Activated T-helper 17 cell treated with anti-CD3 and anti-CD28 coated beads, Interleukin-2, amount 50 U/mL, for 72 hours (primary cell): ENCODE data around the gene PUS3. TPM values are rescaled to one million over a fixed set of nuclear protein-coding genes. Genes with fewer than 3 reads are reported as not detected.
"Not testable (repeated sequence)": the region's sequence is repeated elsewhere in the genome, so short reads cannot be mapped to it uniquely, and the experiment has no call there.

Experiments
- ATAC-seq: fragments of 150-1000 bp; cut with Tn5 transposase; replicated peaks from 2 replicates; pipeline ENCODE4 v1.10.0; 2021; ENCODE audit warnings: mild to moderate bottlenecking, moderate library complexity
- H3K27ac Mint-ChIP-seq: one replicate; pipeline ENCODE4 v1.8.0; 2022; ENCODE audit warnings: mixed read lengths
- H3K27me3 Mint-ChIP-seq: one replicate; pipeline ENCODE4 v1.8.0; 2022; ENCODE audit warnings: mixed read lengths
- H3K36me3 Mint-ChIP-seq: one replicate; pipeline ENCODE4 v1.8.0; 2022; ENCODE audit warnings: low read depth, mild to moderate bottlenecking, mixed read lengths
- H3K4me1 Mint-ChIP-seq: one replicate; pipeline ENCODE4 v1.8.0; 2022; ENCODE audit warnings: mixed read lengths
- H3K4me3 Mint-ChIP-seq: one replicate; pipeline ENCODE4 v1.8.0; 2022; ENCODE audit warnings: mild to moderate bottlenecking, mixed read lengths
- H3K9me3 Mint-ChIP-seq: one replicate; pipeline ENCODE4 v1.8.0; 2022; ENCODE audit warnings: mixed read lengths
- total RNA-seq, 2 donors: library from RNA; stranded (reverse); gene quantifications; one replicate each; pipeline ENCODE4 v1.2.3, GENCODE V29; 2022

PUS3 gene
- total RNA-seq, 2 donors from 2014 or later = 13.1 to 15.9 TPM

DNA sequence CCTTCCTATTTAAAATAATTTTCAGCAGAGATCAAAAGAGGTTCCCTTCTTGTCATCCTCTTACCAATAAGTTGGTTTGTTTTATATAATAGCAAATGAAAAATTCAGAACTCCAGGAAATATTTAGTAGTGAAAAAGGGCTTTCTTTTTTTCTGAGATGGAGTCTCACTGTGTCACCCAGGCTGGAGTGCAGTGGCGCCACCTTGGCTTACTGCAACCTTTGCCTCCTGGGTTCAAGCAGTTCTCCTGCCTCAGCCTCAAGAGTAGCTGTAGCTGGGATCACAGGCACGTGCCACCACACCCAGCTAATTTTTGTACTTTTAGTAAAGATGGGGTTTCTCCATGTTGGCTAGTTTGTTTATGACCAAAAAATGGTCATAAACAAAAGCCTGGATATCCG lies 11.6 kb upstream of the PUS3 start:
- H3K36me3 Mint-ChIP-seq, H3K27ac Mint-ChIP-seq, H3K4me1 Mint-ChIP-seq, ATAC-seq, H3K4me3 Mint-ChIP-seq, H3K9me3 Mint-ChIP-seq: not testable (repeated sequence)
- peaks cover 53% of the 10 kb centered on the region for H3K27me3 Mint-ChIP-seq

DNA sequence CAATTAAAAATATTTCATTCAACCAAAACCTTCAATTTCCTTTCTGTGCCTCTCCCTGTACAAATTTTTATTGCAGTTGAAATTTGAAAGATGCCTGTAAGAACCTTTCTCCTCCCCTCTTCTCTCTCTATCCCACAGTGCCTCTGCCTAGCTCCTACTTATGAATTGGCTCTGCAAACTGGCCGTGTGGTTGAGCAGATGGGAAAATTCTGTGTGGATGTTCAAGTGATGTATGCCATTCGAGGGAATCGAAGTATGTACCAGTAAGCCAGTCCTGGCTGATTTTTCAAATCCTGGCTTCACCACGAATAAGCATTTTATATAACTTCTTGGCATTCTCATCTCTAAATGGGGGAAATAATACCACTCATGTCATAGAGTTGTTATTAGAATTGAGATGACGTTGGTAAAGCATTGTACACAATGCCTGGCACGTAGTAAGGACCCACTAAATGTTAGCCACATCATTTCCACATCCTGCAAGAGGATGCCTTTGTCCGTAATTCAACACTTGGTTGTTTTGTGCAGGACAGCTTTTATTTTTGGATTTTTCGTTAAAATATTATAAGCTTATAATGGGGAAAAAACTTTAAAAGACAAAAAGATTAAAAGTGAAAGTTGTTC lies 7.3 kb upstream of the PUS3 start:
- H3K9me3 Mint-ChIP-seq = no peaks in the 10 kb centered on the region
- no peak for ATAC-seq
- H3K27ac Mint-ChIP-seq = no peak overlapping the region
- H3K4me3 Mint-ChIP-seq = no peak overlapping the region
- peaks cover 40% of the 10 kb centered on the region for H3K27me3 Mint-ChIP-seq
- no peaks in the 10 kb centered on the region for H3K36me3 Mint-ChIP-seq
- H3K4me1 Mint-ChIP-seq = no peaks in the 10 kb centered on the region

DNA sequence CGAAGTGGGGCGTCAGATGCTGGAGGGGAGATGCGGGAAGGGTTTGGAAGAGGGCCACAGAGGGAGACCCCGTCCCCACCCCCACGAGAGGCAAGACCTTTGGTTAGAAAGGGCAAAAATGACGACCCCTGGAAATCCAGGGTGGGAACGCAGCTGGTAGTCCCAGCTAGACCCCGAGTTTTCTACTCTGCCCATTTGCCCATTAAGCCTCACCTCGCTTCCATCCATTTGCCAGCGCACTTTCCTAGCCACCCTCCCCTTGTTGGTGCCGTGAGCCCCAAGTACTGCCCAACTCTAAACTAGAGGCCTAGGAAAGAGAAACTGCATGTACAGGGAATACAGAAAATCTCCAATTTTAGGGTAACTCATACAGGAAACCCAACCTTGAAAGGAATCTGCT lies 1.7 kb upstream of the PUS3 start:
- H3K27me3 Mint-ChIP-seq = peaks cover 26% of the 10 kb centered on the region
- no peak overlapping the region for H3K27ac Mint-ChIP-seq
- peaks cover 22% of the 10 kb centered on the region for H3K36me3 Mint-ChIP-seq
- H3K4me1 Mint-ChIP-seq = peaks cover 19% of the 10 kb centered on the region
- peak overlapping the region; percentile 89 for H3K4me3 Mint-ChIP-seq
- ATAC-seq = no peak
- H3K9me3 Mint-ChIP-seq = no peaks in the 10 kb centered on the region

DNA sequence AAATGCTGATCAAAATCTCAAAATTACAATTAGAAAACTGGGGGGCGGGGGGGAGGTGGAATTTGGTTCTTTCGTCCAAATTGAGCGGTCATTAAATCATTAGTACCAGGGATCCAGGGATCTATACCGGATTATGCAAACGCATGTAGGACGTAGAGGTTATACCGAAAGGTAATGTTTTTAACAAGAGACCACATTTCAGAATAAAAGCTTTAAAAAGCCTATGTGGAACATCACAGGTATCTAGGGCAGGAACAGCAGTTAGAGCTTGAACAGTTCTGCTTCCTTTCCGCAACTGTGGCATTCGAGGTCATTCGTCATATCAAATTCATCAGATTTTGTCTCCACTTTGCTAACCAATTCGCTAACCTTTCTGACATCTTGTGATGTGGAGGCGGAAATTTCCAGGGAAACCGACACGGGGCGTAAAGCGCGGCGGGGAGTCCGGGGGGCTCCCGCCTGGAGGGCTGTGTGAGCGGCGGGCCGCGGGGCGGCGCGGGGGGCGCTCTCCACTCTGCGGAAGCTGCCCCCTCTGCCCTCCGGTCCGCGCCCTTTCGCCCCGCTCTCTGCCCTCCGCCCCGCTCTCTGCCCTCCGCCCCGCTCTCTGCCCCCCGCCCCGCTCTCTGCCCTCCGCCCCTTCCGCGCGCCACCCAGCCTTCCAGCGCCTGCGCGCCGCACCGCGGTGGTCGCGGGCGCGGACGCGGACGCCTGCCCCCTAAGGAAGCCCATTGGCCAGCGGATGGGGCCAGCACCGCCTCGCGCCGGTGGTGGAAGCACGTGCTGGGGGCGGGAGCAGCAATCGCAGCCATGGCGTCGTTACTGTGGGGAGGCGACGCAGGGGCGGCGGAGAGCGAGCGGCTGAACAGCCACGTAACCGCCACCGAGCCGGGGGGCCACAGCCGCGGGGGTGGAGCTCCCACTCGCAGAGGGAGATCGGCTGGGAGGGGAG lies 979 bp upstream of the PUS3 start, which contains the start of gene DDX25:
TSS of gene DDX25 (plus strand) at position 798 of the 949 bp plus-strand sequence. CDS start at position 808, 10 bp downstream.
- peak; percentile 71 for ATAC-seq

DNA sequence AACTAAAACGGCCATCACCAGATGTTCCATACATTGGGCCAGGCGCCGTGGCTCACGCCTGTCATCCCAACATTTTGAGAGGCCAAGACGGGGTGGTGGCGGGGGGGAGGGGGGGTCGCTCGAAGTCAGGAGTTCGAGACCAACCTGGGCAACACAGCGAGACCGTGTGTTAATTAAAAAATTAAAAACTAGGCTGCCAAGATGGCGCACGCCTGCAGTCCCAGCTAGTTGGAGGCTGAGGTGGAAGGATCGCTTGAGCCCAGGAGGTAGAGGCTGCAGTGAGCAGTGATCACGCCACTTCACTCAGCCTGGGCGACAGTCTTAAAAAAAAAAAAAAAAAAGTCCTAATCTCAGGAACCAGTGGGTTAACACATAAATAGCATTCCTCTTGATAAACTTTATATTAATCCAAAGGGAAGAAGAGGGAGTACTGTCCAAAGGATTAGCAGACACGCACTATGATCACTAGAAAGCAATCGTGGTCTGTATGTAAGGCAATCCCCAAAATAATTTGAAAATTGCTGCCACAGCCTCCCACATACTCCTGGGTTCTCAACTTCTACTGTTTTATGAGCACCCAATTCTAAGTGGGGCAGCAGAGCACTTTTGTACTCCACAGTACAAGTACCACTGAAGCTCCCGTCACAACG lies 604 bp downstream of the PUS3 start:
- peaks cover 24% of the 10 kb centered on the region for H3K4me1 Mint-ChIP-seq
- no peaks in the 10 kb centered on the region for H3K9me3 Mint-ChIP-seq
- peaks cover 15% of the 10 kb centered on the region for H3K27me3 Mint-ChIP-seq
- H3K36me3 Mint-ChIP-seq = peaks cover 40% of the 10 kb centered on the region
- peak overlapping the region; percentile 84 for H3K27ac Mint-ChIP-seq
- no peak for ATAC-seq
- H3K4me3 Mint-ChIP-seq = peak overlapping the region; percentile 89

More for the DNA sequence above, 979 bp upstream of the PUS3 start, which contains the start of gene DDX25:
- peak within 1 kb of the TSS; percentile 84 for H3K27ac Mint-ChIP-seq
- H3K4me3 Mint-ChIP-seq = peak within 1 kb of the TSS; percentile 89
- H3K4me1 Mint-ChIP-seq = peaks cover 24% of the 10 kb centered on the region
- peaks cover 26% of the 10 kb centered on the region for H3K27me3 Mint-ChIP-seq
- no peaks in the 10 kb centered on the region for H3K9me3 Mint-ChIP-seq
- H3K36me3 Mint-ChIP-seq = peaks cover 29% of the 10 kb centered on the region

DNA sequence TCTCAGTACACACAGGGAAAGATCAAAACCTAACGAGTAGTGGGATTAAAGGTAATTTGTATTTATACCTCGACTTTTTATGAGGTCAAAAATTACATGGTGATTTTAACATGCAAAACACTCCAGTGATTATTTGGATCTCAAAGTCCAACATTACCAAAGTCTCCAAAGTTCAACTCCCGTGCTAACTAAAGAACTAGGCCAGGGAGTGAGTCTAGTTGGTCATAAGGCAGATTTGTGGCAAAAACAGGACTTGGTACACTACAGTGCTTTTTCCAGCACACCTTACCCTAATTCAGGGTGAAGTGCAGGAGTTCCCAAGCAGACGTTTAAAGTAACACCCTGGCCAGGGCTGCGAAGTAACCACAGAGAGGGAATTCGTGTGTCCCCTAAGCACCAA lies 1.1 kb downstream of the PUS3 start:
- H3K9me3 Mint-ChIP-seq = no peaks in the 10 kb centered on the region
- peak overlapping the region; percentile 65 for H3K27ac Mint-ChIP-seq
- peaks cover 45% of the 10 kb centered on the region for H3K36me3 Mint-ChIP-seq
- H3K4me1 Mint-ChIP-seq = peaks cover 26% of the 10 kb centered on the region
- ATAC-seq = no peak
- peak overlapping the region; percentile 89 for H3K4me3 Mint-ChIP-seq
- peaks cover 15% of the 10 kb centered on the region for H3K27me3 Mint-ChIP-seq

DNA sequence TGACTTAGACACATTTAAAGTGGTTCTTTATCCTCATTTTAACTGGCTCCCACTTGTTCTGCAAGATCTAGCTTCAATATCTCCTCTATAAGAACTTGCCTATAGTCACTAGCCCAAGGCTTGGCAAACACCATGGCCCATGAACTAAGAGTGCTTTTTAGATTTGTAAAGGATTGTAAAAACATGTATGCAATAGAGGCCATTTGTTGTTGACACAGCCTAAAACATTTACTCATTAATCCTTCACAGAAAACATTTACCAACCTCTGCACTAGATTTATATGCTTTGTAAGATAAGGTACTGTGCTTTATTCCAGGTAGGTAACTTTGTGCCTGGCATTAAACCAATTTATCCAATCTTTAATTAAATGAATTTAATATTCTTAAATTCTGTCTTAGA lies 10.0 kb downstream of the PUS3 start:
- no peak overlapping the region for H3K4me3 Mint-ChIP-seq
- H3K9me3 Mint-ChIP-seq = no peaks in the 10 kb centered on the region
- ATAC-seq = no peak
- H3K27me3 Mint-ChIP-seq = no peaks in the 10 kb centered on the region
- H3K27ac Mint-ChIP-seq = peak overlapping the region; percentile 32
- peaks cover 68% of the 10 kb centered on the region for H3K36me3 Mint-ChIP-seq
- H3K4me1 Mint-ChIP-seq = peaks cover 12% of the 10 kb centered on the region

DNA sequence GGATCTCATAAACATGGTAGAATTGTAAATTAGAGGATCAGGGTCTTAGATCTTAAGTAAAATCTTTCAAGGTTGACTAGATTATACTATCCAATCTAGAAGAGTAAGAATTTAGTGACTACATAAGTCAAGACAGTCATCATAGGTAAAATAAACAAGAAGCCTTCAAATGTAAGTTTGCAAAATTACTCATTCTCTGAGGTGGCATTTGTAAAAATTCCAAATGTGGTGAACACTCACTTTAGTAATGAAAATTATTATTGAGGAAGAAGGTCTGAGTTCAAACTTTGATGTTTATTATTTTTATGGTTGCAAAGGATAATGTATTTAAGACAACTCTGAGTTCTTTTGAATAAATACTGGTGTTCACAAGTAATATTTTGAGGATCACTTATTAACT lies 10.9 kb downstream of the PUS3 start:
- Mint-ChIP-seq H3K9me3 (no peaks in the 10 kb centered on the region), H3K4me3 (no peak overlapping the region), H3K36me3 (peaks cover 66% of the 10 kb centered on the region), H3K4me1 (peaks cover 17% of the 10 kb centered on the region), H3K27ac (peak overlapping the region; percentile 32), H3K27me3 (no peaks in the 10 kb centered on the region)
- no peak for ATAC-seq

DNA sequence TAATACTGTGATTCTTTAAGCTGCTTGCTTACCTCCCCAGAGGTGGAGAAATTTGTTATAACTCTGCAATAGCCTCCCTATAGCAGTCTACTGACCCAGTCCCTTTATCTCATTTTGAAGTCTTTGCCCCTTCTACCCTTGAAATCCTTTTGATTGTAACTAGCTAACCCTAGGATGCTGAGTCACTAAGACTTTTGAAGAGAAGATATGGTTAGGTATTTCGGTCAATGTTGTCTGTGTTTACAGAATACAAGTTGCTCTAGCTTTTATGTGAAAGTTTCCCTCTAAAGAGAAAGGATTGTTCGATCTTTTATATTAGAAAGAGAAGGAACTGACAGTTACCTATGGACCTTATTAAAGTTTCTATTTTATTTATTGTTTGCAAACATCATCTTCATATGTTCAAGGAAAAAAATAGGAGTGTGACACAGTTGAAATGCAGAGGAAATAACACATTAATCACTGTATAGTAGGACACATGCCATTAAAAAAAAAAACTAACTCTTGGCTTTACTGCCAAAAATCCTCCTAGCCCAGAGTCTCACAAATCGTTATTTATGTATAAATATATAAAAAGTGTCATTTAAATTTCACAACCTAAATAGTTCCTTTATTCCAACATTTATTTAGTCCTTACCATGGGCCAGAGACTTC lies 12.4 kb downstream of the PUS3 start:
- Mint-ChIP-seq H3K36me3 (peaks cover 54% of the 10 kb centered on the region), H3K4me1 (peaks cover 14% of the 10 kb centered on the region), H3K27me3 (no peaks in the 10 kb centered on the region), H3K27ac (no peak overlapping the region), H3K4me3 (no peak overlapping the region), H3K9me3 (no peaks in the 10 kb centered on the region)
- no peak for ATAC-seq

DNA sequence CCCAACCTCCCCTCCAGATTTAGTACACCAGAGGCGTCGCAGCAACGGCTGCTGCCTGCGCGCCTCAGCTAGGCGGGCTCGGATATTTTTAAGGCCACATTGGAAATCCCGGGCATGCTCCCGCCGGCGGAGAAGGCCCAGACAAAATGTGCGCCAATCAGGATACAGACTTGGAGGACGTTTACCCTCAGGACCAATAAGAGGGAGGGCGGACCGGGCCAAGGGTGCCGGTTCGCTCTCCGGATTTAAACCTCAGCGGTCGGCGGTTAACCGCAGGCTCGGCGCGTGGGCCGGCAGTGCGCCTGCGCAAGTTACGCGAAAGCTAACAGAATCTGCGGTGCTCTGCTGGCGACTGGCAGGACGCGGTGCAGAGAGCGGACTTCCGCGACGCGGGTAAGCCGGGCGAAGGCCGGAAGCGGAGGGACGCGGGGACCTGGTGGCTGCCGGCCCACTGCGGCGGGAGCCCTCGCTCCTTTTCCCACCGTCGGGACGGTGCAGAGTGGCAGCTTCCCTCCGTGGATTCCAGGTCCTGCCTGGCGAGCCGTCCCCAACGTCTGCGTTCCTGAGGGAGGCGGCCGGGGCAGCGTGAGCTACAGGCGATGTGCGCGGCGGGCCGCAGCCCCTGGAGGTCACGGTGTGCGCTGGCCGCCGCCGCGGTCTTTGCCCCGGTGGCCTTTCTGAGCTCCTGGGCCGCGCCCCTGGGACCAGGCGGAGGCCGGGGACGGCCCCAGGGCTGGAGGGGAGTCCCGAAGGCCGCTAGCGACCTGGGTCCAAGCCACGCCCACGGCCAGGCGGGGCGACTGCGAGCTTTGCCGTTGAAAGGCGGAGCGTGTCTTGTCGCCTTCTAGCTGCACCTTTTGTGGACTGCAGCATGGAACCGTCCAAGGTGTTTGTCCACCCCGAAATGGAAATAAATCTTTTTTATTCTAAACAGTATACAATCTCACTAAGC lies 15.4 kb downstream of the PUS3 start, which contains the start of gene HYLS1:
TSS of gene HYLS1 (plus strand) at position 296 of the 952 bp plus-strand sequence. CDS start 11,701 bp downstream, outside the sequence.
- Mint-ChIP-seq H3K4me3 (peak within 1 kb of the TSS; percentile 95), H3K27ac (peak within 1 kb of the TSS; percentile 98), H3K27me3 (no peaks in the 10 kb centered on the region), H3K4me1 (peaks cover 12% of the 10 kb centered on the region), H3K9me3 (no peaks in the 10 kb centered on the region), H3K36me3 (peaks cover 24% of the 10 kb centered on the region)
- peak; percentile 90 for ATAC-seq

DNA sequence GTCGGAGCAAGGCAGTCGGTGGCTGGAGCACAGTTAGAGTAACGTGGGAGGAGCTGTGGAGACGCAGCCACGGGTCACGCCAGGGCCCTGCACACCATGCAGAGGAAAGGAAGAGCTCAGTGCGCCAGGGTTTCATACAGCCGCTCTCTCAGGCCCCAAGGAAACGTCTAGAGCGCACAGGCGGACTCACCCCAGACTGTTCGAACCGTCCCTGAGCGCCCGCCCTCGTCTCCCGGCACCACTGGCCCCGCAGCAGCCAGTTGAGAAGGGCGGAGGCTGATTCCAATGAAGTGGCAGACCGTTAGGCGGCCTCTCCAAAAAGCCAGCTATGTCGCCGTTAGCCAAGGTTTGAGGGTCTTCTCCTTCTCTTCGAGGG lies 16.0 kb downstream of the PUS3 start:
- Mint-ChIP-seq H3K9me3 (no peaks in the 10 kb centered on the region), H3K36me3 (peaks cover 18% of the 10 kb centered on the region), H3K4me3 (peak overlapping the region; percentile 95), H3K4me1 (peaks cover 8% of the 10 kb centered on the region), H3K27me3 (no peaks in the 10 kb centered on the region), H3K27ac (peak overlapping the region; percentile 98)
- ATAC-seq = peak; percentile 47

DNA sequence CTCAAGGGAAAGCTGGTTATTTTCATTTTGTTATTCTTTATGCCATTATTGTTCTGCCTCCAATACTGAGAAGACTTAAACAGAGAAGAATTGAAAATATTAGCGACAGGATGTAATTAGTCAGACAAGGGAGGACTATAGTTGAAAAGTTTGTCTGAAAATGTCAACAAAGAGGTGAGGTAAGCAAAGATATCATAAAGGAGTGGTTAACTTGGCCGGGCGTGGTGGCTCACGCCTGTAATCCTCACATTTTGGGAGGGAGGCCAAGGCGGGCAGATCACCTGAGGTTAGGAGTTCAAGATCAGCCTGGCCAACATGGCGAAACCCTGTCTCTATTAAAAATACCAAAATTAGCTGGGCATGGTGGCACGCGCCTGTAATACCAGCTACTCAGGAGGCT lies 19.6 kb downstream of the PUS3 start:
- no peaks in the 10 kb centered on the region for H3K27me3 Mint-ChIP-seq
- no peaks in the 10 kb centered on the region for H3K9me3 Mint-ChIP-seq
- ATAC-seq = no peak
- H3K4me1 Mint-ChIP-seq = peaks cover 8% of the 10 kb centered on the region
- no peak overlapping the region for H3K27ac Mint-ChIP-seq
- H3K4me3 Mint-ChIP-seq = no peak overlapping the region
- peaks cover 10% of the 10 kb centered on the region for H3K36me3 Mint-ChIP-seq

DNA sequence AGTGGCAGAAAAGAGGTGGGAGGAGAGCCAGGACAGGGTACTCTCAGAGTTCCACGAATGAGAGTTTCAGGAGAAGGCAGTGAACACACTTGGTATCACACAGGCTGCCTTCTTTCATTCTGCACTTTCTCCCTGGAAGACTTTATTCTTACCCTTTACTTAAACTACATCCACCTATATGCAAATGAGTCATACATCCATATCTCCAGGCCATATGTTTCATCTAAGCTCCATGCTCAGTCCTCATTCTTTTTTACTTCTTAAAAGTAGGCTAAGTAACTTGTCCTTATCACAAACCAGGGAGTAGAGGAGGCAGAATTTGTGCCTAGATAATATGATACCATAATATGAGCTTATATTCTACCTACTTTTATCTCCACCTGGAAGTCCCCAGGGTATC lies 21.7 kb downstream of the PUS3 start:
- no peaks in the 10 kb centered on the region for H3K4me1 Mint-ChIP-seq
- H3K4me3 Mint-ChIP-seq = no peak overlapping the region
- no peaks in the 10 kb centered on the region for H3K9me3 Mint-ChIP-seq
- no peak overlapping the region for H3K27ac Mint-ChIP-seq
- H3K27me3 Mint-ChIP-seq = no peaks in the 10 kb centered on the region
- no peaks in the 10 kb centered on the region for H3K36me3 Mint-ChIP-seq
- ATAC-seq = no peak
